ENCODE measurements around the gene RAD51B.

The RAD51B gene

DNA sequence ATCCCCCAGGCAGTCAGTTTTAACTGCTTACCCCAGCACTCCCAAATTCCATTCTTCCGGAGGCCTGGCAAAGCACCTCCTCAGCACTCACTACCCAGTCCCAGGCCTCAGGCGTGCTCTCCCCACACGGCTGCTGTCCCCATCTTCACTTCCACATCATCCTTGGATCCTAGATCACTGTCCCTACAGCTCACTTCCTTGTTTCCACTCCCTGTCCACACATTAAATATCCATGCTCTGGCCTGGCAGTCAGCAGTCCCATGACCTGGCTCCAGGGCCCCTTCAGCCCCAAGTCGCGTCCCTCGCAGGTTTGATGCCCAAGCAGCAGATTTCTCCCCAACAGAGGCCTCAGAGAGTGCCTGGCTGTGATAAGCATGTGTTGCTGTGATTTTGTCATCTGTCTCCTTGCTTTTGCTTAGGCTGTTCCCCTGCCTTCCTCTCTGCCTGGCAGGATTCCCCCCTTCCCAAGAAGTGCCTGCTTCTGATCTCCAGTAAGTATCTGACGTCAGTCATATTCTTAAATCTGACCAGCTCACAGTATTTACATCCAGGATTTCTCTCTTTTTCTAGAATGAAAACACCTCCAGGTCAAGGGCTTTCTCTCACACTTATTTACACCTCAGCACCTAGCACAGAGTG is 731.6 kb downstream of the RAD51B start:
- no peak for DNase-seq

DNA sequence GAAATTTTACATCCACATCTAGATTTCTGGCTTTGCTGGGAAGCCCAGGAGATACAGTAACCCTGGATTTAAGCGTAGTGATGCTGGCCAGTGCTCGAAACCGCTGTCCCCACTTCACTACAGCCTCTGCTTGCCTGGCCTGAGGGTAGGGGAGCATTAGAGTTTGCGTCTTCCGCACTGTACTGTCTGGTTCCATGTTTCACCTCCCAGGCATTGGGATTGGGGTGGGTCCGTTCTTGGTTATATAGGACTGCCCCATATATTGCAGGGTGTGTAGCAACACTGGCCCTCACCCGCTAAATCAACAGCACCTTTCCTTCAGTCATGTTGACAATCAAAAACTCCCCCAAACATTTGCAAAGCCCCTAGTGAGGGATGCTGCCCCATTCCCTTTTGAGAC is 732.5 kb downstream of the RAD51B start:
- DNase-seq = no peak

- peak; percentile 23 for DNase-seq
Measured at GRCh38 chr14:68552602-68553001, 733.0 kb downstream of the RAD51B start.

- peak; percentile 18 for DNase-seq
Measured at GRCh38 chr14:68553311-68553710, 733.7 kb downstream of the RAD51B start.

DNA sequence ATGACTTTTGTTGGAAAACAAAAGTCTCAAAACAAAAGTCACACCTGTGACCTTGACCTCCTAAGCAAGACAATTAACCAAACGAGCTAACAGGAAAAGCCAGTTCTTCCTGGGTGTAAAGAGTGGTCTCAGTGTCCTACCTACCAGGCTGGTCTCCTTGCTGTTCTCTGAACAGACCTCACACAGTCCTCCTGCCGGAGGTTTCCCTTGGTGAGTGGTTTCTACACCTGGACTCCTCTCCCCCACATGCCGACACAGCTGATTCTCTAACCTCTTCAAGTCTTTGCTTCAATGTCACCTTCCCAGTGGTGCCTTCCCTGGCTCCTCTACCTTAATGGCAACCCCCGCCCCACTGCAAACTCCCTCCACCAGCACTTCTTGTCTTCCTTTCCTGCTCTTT is 734.7 kb downstream of the RAD51B start:
- DNase-seq = no peak

DNA sequence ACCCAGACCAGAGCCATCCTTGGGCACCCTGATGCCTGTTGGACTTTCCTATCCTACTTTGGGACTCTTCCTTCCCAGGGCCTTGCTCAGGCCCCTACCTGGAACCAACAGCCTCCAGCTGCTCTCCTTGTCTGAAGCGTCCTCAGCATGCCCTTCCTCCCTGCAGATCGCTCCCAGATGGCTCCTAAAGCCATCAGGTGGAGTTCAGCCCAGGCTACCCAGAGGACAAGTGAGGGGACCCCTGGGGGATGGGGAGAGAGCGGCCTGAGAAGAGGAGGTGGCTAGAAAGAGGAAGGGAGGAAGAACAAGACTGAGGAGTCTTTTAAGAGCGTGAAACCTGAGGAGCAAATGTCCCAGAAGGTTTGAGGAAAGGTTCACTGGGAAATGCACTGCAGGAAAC is 736.7 kb downstream of the RAD51B start:
- DNase-seq = no peak

GRCh38 chr14:68557648-68558047 is 738.1 kb downstream of the RAD51B start:
- no peak for DNase-seq

DNA sequence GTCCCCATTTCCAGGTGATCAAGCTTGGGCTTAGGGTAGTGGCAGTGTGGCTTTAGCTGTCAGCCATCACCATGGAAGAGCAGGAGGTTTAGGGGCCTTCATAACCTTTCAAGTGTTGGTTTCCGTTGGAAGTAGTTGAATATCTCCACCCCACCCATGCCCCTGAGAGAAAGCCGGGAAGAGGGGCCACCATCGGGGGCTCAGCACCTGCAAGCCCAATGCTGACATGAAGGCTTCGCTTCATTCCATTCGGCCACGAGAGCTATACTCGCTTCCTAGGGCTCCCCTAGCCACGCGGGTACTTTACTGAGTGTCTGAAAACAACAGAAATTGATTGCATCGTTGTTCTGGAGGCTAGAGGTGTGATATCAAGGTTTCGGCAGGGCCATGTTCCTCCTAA is 738.5 kb downstream of the RAD51B start:
- DNase-seq = no peak

DNA sequence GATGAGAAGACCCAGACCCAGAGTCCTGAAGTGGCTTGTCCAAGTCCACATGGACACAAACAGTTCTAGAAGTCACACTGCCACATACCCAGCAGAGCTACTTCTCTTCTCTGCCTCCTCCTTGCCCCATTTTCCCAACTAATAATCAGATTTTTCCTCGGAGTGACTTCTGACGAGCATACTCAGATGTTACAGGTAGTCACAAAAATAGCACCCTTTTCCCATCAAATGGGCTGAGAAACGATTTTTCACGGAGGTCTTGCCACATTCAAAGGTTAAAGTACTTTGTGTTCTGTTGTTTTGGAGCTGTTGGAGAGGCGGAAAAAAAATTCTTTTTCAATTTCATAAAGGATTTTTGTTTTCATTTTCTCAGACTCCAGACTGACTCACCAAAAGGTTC is 740.4 kb downstream of the RAD51B start:
- no peak for DNase-seq

GRCh38 chr14:68561531-68562007 is 742.0 kb downstream of the RAD51B start:
- no peak for DNase-seq

DNA sequence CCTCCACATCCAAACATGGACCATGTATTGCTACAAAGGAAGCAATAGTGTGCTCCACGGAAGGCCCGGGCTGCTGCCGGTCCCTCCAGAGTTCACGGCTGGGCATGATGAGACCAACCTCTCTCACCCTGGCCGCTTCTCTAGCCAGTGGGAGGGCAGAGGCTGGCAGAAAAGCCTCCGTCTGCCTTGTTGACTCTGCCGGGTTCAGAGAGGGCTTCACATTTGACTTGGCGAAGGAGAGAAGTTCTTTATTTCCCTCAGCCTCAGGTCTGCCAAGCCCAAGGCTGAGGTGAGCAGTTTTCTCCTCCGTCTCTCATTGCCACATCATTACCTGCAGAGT is 743.3 kb downstream of the RAD51B start:
- no peak for DNase-seq

DNA sequence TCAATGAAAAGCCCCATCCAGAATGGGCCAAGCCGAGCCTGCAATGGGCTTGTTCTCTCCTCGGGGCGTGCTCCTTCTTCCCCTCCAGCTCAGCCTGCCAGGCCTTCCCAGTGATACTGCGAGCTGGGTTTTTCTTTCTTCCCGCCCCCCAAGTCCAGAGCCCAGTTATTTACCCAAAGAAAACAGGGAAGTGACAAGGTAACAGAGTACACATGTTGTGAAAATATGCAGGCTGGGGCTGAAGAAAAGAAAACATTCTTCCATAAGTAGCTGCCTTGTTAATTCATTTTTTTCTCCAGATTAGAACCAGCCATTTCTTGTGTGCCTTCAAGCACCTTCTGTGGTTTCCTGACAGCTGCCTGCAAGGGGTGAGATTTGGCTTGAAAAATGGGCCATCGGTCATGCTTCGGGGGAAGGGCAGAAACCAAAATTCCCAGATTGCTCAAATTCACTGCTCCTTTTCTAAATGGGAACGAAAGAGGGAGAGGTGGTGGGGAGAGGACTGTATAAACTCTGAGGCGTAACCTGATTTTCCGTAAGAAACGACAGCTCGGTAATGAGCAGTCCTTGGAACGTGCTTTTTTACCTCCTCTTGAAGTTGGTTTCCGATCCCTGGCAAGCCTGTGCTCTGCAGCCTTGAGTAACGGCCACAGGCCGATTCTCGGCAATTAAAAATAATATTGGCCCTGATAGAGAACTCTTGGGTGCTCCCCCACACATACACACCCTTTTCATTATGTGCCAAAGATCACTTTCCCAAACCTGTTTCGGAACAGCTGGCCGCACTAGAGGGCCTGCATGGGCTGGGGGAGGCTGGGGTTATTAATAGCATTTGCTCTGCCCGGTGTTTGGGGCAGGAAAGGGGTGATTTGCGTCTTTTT is 743.9 kb downstream of the RAD51B start:
- no peak for DNase-seq

- DNase-seq = no peak
Measured at GRCh38 chr14:68564191-68564825, 744.7 kb downstream of the RAD51B start.

DNA sequence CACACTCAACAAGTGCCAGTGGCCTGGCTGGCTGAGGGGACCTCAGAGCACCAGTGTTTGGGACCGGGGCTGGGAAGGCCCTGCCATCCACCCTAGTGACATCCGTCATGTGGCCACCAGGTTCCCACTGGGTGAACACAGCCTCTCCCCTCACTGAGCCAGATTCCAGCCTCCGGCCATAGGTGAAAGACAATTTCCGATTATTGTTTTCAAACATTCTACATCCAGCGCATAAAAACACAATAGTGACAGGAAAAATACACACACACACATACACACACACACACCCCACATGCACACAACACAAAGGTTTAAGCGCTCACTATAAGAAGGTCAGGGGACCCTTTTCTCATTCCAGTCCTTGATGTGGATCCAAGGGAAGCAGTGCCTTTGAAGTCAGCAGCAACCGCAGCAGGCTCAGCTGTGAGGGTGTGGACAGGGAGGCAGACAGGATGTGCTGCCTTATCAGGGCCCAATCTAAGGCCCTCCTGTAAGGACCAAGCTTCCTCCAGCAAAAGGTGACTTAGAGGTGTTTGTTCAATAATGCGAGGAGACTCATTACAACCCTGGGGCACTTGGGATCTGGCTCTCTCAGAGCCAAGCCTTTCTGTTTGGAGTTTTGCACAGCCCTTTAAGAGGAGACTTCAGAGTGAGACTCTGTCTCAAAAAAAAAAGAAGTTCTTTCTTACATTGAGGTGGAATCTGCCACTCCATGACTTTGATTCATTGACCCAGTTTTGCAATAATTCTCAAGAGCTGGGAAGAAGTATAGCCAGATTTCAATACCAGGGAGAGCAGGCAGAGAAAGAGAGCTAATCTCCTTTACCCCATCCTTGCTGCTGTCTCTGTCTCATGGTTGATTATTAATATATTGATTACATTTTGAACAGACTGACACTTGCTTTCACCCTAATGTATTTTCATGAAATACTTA is 745.5 kb downstream of the RAD51B start:
- peak; percentile 35 for DNase-seq

- DNase-seq = no peak
Measured at GRCh38 chr14:68566075-68566474, 746.5 kb downstream of the RAD51B start.

DNA sequence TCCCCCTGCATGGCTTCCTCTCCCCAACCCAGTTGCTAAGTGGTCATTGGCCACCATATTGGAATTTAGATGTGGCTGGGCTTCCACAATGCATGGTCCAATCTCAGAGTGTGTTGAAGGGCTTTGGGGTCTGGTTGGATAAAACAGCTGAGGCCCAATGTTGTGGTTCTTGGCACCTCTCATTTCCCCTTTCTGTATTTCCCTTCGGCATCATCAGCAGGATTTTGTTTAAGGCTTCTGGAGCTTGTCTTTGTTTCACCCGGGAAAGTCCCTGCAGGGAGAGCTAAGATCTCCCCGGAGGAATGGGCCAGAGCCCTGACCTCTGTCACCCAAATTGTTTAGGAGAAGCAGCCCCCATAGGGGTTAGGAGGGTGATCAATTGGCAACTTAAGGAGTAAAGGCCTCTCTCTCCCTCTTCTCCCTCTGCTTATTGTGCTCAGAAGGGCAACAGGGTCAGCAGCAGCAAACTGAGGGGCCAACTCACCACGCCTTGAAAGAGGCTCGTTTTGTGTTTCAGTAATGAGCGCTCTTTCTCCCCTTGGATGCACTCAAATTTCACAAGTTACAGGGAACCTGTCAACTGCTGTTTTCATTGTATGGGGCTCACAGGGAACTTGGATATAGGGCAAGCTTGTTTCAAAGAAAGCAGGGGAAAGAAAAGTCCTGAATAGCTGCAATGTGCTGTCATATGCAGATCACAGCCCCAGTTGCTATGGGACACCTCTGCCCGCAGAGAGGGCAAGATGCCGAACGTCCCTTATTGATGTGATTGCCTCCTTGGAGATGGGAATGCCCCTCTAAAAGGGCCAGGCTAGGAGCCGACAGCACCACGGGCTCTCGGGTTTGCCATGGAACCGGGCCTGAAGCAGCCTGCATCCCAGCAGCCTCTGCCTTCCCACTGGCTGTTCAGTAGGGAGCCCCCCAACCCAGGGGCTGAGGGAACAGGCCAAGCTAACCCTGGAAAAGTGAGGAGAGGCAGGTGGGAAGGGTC is 749.6 kb downstream of the RAD51B start:
- DNase-seq = no peak

GRCh38 chr14:68569970-68570409 is 750.4 kb downstream of the RAD51B start:
- DNase-seq = no peak

GRCh38 chr14:68571114-68571591 is 751.6 kb downstream of the RAD51B start:
- no peak for DNase-seq

GRCh38 chr14:68571928-68572525 is 752.4 kb downstream of the RAD51B start:
- DNase-seq = no peak

DNA sequence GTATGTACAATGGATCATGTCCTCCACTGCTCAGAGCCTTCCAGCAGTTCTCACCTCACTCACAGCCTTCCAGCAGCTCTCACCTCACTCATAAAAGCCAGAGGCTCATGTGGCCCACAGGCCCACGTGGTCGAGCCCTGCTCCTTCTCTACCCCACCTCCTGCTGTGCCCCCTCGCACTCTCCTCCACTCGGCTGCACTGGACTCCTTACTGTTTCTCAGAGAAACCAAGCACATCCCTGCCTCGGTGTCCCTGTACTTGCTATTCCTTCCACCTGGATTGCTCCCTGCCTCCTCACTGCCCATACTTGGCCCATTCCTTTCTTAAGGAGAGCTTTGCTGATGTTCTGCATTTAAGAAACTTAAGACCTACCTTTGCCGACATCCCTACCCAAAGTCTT is 753.5 kb downstream of the RAD51B start:
- no peak for DNase-seq

GRCh38 chr14:68573722-68574121 is 754.1 kb downstream of the RAD51B start:
- DNase-seq = no peak
